Karpas-422 (cell line): Measurements from ENCODE around the gene NEDD8. TPM values are rescaled to one million over a fixed set of nuclear protein-coding genes. Genes with fewer than 3 reads are reported as not detected.
"Not testable (repeated sequence)": the region's sequence is repeated elsewhere in the genome, so short reads cannot be mapped to it uniquely, and the experiment has no call there.

ENCODE experiments used
- DNase-seq: peaks from one replicate; pipeline ENCODE4 v3.0.0-alpha.2; 2015
- H2AFZ ChIP-seq: fragments of 200-600 bp; sonication (generic); 2 replicates; pipeline ENCODE4 v1.6.1; 2014; ENCODE audit warnings: antibody characterized with exemption, low read length, mixed read lengths
- H3K27ac ChIP-seq: fragments of 200-600 bp; sonication (generic); 2 replicates; pipeline ENCODE4 v1.5.1; 2014; ENCODE audit warnings: mild to moderate bottlenecking, low read length, moderate library complexity
- H3K27me3 ChIP-seq: fragments of 200-600 bp; sonication (generic); 2 replicates; pipeline ENCODE4 v1.6.1; 2014; ENCODE audit warnings: low read length, mixed read lengths
- H3K36me3 ChIP-seq: fragments of 200-600 bp; sonication (generic); 2 replicates; pipeline ENCODE4 v1.6.1; 2014; ENCODE audit warnings: low read length, mixed read lengths; ENCODE audit not compliant: insufficient read depth
- H3K4me1 ChIP-seq: fragments of 200-600 bp; sonication (generic); 2 replicates; pipeline ENCODE4 v1.6.1; 2014; ENCODE audit warnings: mild to moderate bottlenecking, low read length, mixed read lengths
- H3K4me2 ChIP-seq: fragments of 200-600 bp; sonication (generic); 2 replicates; pipeline ENCODE4 v1.6.1; 2014; ENCODE audit warnings: low read length, low read depth, mild to moderate bottlenecking; ENCODE audit not compliant: poor library complexity, severe bottlenecking
- H3K4me3 ChIP-seq: fragments of 200-600 bp; sonication (generic); 2 replicates; pipeline ENCODE4 v1.5.1; 2014; ENCODE audit warnings: mild to moderate bottlenecking, antibody characterized with exemption, low read length, mixed read lengths
- H3K79me2 ChIP-seq: fragments of 200-600 bp; sonication (generic); 2 replicates; pipeline ENCODE4 v1.6.1; 2014; ENCODE audit warnings: mild to moderate bottlenecking, low read length, mixed read lengths
- H3K9ac ChIP-seq: fragments of 200-600 bp; sonication (generic); 2 replicates; pipeline ENCODE4 v1.6.0; 2014; ENCODE audit warnings: low read length
- H3K9me2 ChIP-seq: fragments of 200-600 bp; sonication (generic), shearing (Covaris generic); replicated peaks from 2 replicates; pipeline ENCODE4 v1.6.0; 2014; ENCODE audit warnings: mild to moderate bottlenecking, low read length, moderate library complexity; ENCODE audit not compliant: insufficient read depth
- H3K9me3 ChIP-seq: fragments of 300-700, 200-600 bp; sonication (generic); 2 replicates; pipeline ENCODE4 v1.6.1; 2014; ENCODE audit warnings: low read length, mixed read lengths
- H4K20me1 ChIP-seq: fragments of 200-600 bp; sonication (generic); 2 replicates; pipeline ENCODE4 v1.6.1; 2014; ENCODE audit warnings: mild to moderate bottlenecking, antibody characterized with exemption, low read length, low read depth; ENCODE audit not compliant: insufficient read depth
- total RNA-seq: library from RNA; depleted of rRNA; stranded (reverse); fragments of >200 nt; shearing (Covaris generic); gene quantifications from 2 replicates; pipeline ENCODE4 v1.2.3, GENCODE V29; 2014; ENCODE audit warnings: low replicate concordance

The NEDD8 gene
- total RNA-seq, 1 experiment from 2014 or later = 293 TPM

DNA sequence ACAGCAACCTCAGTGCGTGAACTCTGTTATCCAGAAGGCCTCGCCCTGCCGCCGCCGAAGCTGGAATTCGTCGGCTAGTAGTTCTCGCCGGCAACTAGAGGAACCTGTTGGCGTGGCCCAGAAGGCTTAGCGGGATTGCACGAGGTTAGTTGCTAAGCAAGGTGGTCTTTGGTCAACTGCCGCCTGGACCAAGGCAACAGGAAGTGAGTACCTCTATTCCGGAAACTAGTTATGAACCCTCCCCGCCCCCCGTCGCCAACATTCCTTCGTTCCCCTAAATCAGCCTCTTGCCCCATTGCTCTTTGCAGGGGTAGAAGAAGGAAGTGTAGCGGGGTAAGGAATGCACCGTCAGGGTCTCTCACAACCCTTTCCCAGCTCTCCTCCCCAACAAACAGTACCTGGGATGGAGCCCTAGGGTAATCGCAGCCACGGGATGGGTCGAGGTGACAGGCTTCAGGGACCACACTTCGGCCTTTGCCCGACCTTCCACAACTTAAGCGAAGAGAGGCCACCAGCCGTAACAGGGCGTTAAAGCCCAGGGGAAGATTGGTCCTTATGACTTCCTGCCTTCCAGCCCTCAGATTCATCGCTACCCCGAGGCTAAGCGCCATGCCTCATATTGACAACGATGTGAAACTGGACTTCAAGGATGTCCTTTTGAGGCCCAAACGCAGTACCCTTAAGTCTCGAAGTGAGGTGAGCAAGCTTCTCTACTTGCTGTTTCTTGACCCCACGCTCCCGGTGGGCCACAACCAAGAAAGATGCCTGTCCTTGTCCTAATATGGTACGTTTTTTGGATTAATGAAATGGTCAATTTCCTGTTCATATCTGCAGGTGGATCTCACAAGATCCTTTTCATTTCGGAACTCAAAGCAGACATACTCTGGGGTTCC, 724 bp upstream of the NEDD8 start, which contains the start of gene GMPR2:
TSS of gene GMPR2 (plus strand) at position 285 of the 893 bp plus-strand sequence. CDS start at position 610, 325 bp downstream.
- H3K9me3 ChIP-seq = no peaks in the 10 kb centered on the region
- H3K4me2 ChIP-seq = peak within 1 kb of the TSS; percentile 81
- H3K79me2 ChIP-seq = peaks cover 74% of the 10 kb centered on the region
- H3K4me1 ChIP-seq = peaks cover 33% of the 10 kb centered on the region
- peaks cover 34% of the 10 kb centered on the region; the same call in 1 of the 2 replicates for H3K36me3 ChIP-seq
- DNase-seq = peak; percentile 76
- peak within 1 kb of the TSS; percentile 82 for H3K9ac ChIP-seq
- H3K27ac ChIP-seq = peak within 1 kb of the TSS; percentile 73
- H3K4me3 ChIP-seq = peak within 1 kb of the TSS; percentile 87
- peak within 1 kb of the TSS; percentile 84 for H2AFZ ChIP-seq
- no peaks in the 10 kb centered on the region for H3K9me2 ChIP-seq
- peaks cover 3% of the 10 kb centered on the region; the same call in 1 of the 2 replicates for H4K20me1 ChIP-seq
- no peaks in the 10 kb centered on the region for H3K27me3 ChIP-seq

DNA sequence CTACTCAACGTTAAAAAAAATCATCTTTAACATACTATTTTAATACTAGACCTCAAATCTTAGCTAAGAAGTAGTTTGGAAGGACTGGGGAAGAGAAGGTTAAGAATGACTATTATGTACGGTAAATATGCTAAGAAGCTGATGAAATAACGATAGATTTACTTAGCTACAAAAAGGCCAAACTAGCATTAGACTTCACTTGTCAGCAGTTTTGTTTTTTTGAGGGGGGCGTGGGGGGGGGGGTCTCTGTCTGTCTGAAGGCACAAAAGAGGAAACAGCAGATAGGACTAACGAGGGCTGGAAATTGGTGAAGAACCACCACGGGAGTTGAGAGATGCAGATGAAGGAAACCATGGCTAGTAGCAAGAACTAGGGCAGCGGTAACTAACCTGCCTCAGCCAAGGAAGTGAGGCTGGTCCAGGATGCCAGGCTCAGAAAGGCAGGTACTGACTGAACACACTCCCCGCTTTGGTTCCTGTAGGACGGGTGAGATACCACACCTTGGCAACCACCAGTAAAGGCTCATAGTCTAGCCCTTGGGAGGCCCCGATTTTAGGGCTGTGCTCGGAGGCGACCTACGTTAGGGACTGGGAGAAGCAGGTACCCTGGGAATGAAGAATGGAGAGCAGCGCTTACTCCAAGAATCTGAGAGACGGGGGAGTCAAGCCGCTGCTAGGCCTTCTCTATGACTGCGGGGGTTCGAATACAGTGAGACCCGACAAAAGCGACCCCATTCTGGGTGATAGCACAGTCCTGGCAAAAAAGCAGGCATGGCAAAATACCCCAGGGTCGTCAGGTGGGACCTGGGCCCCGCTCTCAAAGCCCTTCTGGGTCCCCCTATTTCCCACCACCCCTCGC, 675 bp downstream of the NEDD8 start:
- H3K9me2 ChIP-seq = no peaks in the 10 kb centered on the region
- DNase-seq = peak; percentile 70
- peak overlapping the region; percentile 82 for H3K9ac ChIP-seq
- peak overlapping the region; percentile 87 for H3K4me3 ChIP-seq
- peak overlapping the region; percentile 84; the same call in 1 of the 2 replicates for H2AFZ ChIP-seq
- H3K4me1 ChIP-seq = peaks cover 33% of the 10 kb centered on the region
- peaks cover 88% of the 10 kb centered on the region for H3K79me2 ChIP-seq
- H3K4me2 ChIP-seq = peak overlapping the region; percentile 81
- no peaks in the 10 kb centered on the region for H3K27me3 ChIP-seq
- H3K9me3 ChIP-seq = no peaks in the 10 kb centered on the region
- H4K20me1 ChIP-seq = peaks cover 3% of the 10 kb centered on the region; the same call in 1 of the 2 replicates
- peaks cover 26% of the 10 kb centered on the region; the same call in 1 of the 2 replicates for H3K36me3 ChIP-seq
- H3K27ac ChIP-seq = peak overlapping the region; percentile 73; the same call in 1 of the 2 replicates

DNA sequence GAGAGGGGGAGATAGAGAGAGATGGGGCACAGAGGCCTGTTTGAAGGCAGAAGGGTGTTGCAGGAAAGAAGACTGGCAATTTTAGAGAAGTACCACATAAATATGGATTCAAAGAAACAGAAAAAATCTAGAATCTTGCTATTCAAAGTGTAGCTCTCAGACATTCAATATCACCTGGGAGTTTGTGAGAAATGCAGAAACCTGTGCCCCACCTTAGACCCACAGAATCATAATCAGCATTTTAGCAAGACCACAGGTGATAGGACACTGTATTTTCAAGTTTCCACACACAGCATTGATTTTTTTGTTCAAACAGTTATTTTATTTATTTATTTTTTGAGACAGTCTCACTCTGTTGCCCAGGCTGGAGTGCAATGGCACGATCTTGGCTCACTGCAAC, 3.3 kb downstream of the NEDD8 start:
- H3K9me2 ChIP-seq = no peaks in the 10 kb centered on the region
- H3K27ac ChIP-seq = no peak overlapping the region
- H3K79me2 ChIP-seq = peaks cover 91% of the 10 kb centered on the region
- H3K4me1 ChIP-seq = peaks cover 16% of the 10 kb centered on the region
- H3K27me3 ChIP-seq = no peaks in the 10 kb centered on the region
- no peak overlapping the region for H3K9ac ChIP-seq
- H3K36me3 ChIP-seq = peaks cover 7% of the 10 kb centered on the region; the same call in 1 of the 2 replicates
- no peaks in the 10 kb centered on the region for H3K9me3 ChIP-seq
- H3K4me2 ChIP-seq = no peak overlapping the region
- no peak for DNase-seq
- H3K4me3 ChIP-seq = no peak overlapping the region
- no peak overlapping the region for H2AFZ ChIP-seq
- H4K20me1 ChIP-seq = peaks cover 3% of the 10 kb centered on the region; the same call in 1 of the 2 replicates

DNA sequence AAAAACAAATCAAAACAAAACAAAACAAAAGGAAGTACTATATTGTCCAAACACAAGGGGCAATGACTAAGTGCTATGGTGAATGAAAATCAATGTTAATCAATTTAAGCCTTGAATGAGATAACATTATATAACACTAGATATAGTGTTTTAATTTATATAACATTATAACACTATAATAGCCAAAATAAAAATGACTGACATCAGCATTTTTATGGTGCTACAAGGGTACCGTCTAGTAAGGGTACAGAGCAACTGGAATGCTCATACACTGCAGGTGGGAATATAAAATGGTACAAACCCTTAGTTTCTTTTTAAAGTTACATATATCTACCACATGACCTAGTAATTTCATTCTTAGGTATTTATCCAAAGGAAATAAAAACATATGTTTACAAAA, 5.7 kb downstream of the NEDD8 start:
- peaks cover 7% of the 10 kb centered on the region; the same call in 1 of the 2 replicates for H3K36me3 ChIP-seq
- no peak overlapping the region for H3K27ac ChIP-seq
- no peak overlapping the region for H3K9ac ChIP-seq
- peaks cover 8% of the 10 kb centered on the region for H3K4me1 ChIP-seq
- H3K4me3 ChIP-seq = no peak overlapping the region
- H3K9me2 ChIP-seq = no peaks in the 10 kb centered on the region
- no peaks in the 10 kb centered on the region for H3K9me3 ChIP-seq
- H3K4me2 ChIP-seq = no peak overlapping the region
- H3K27me3 ChIP-seq = no peaks in the 10 kb centered on the region
- H4K20me1 ChIP-seq = peaks cover under 1% of the 10 kb centered on the region; the same call in 1 of the 2 replicates
- no peak overlapping the region for H2AFZ ChIP-seq
- no peak for DNase-seq
- H3K79me2 ChIP-seq = peaks cover 94% of the 10 kb centered on the region

DNA sequence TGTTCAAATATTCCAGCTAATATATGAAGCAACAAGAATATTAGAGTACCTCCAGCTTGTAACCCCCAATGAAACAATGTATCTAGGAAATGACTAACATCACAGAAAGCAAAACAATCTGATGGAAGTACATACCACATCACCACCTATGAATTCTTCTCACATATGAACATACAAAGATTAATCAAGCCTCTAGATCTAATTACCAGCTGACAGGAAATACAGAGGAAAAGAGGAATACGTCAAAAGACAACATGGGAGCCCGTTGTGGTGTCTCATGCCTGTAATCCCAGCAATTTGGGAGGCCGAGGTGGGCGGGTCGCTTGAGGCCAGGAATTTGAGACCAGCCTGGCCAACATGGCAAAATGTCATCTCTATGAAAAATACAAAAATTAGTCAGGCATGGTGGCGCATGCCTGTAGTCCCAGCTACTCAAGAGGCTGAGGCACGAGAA, 7.5 kb downstream of the NEDD8 start:
- Histone ChIP-seq H3K9me3 (no peaks in the 10 kb centered on the region), H2AFZ (no peak overlapping the region), H3K9me2 (no peaks in the 10 kb centered on the region), H3K27me3 (no peaks in the 10 kb centered on the region), H3K4me1 (no peaks in the 10 kb centered on the region), H3K4me3 (no peak overlapping the region), H3K4me2 (no peak overlapping the region), H3K9ac (no peak overlapping the region), H3K79me2 (peaks cover 96% of the 10 kb centered on the region), H3K27ac (no peak overlapping the region), H4K20me1 (no peaks in the 10 kb centered on the region), H3K36me3 (peaks cover 7% of the 10 kb centered on the region; the same call in 1 of the 2 replicates)
- no peak for DNase-seq

DNA sequence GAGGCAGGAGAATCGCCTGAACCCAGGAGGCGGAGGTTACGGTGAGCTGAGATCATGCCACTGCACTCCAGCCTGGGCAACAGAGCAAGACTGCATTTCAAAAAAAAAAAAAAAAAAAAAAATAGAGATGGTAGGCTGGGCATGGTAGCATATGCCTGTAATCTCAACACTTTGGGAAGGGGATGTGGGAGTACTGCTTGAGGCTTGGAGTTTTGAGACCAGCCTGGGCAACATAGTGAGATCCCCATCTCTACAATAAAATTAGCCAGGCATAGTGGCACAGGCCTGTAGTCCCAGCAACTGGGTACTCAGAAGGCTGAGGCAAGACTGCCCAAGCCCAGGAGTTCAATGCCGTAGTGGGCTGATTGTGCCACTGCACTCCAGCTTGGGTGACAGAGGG, 9.2 kb downstream of the NEDD8 start:
- peaks cover 87% of the 10 kb centered on the region for H3K79me2 ChIP-seq
- not testable (repeated sequence) for H3K4me2 ChIP-seq, H3K9me3 ChIP-seq, H3K4me1 ChIP-seq, H3K36me3 ChIP-seq, H3K4me3 ChIP-seq, H4K20me1 ChIP-seq, H3K27ac ChIP-seq, H3K9ac ChIP-seq, H3K27me3 ChIP-seq, H2AFZ ChIP-seq, DNase-seq, H3K9me2 ChIP-seq

DNA sequence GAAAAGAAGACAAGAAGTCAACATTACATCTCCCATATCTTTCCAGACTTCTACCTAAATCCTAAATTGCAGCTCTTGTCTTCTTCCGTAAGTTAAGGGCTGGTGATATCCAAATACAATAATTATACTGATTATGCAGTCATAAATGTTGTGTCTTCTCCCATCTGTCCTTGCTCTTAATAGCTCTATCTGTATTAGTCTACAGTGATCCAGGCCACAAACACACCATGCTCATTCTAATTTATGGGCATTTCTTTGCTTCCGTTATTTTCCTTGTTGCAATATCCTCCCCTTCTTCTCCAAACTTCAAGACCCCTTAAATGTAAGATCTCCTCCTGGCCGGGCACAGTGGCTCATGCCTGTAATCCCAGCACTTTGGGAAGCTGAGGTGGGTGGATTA, 12.6 kb downstream of the NEDD8 start:
- DNase-seq = no peak
- no peak overlapping the region for H3K9ac ChIP-seq
- peaks cover 54% of the 10 kb centered on the region for H3K79me2 ChIP-seq
- no peak overlapping the region for H3K4me3 ChIP-seq
- H4K20me1 ChIP-seq = no peaks in the 10 kb centered on the region
- H2AFZ ChIP-seq = no peak overlapping the region
- no peaks in the 10 kb centered on the region for H3K9me2 ChIP-seq
- H3K9me3 ChIP-seq = no peaks in the 10 kb centered on the region
- no peak overlapping the region for H3K4me2 ChIP-seq
- H3K27me3 ChIP-seq = no peaks in the 10 kb centered on the region
- no peaks in the 10 kb centered on the region for H3K36me3 ChIP-seq
- H3K27ac ChIP-seq = no peak overlapping the region
- H3K4me1 ChIP-seq = peaks cover 18% of the 10 kb centered on the region
